ENCODE data around the gene KCNC3.
A peak's percentile ranks its signal among the peaks of the same experiment; 100 is the strongest.

Gene KCNC3

GRCh38 chr19:50329146-50329925 lies at the start of gene KCNC3:
Gene KCNC3, minus strand, starts transcription at chr19:50329377. Its CDS starts 295 bp downstream, at chr19:50329082.
- peak; percentile 92 for DNase-seq

GRCh38 chr19:50378863-50379236 lies 49.7 kb upstream of the KCNC3 start:
- DNase-seq = no peak

- no peak for DNase-seq
Measured at GRCh38 chr19:50378169-50378862, 49.1 kb upstream of the KCNC3 start.

- DNase-seq = no peak
Measured at GRCh38 chr19:50377517-50377916, 48.3 kb upstream of the KCNC3 start.

GRCh38 chr19:50377051-50377461 lies 47.9 kb upstream of the KCNC3 start:
- DNase-seq = peak; percentile 59

- peak; percentile 94 for DNase-seq
Measured at GRCh38 chr19:50376166-50377050, 47.2 kb upstream of the KCNC3 start, which contains the start of gene NR1H2. Gene NR1H2, plus strand, starts transcription at chr19:50376457. Its CDS starts 1,149 bp downstream, at chr19:50377606.

- no peak for DNase-seq
Measured at GRCh38 chr19:50371914-50372475, 42.8 kb upstream of the KCNC3 start.

- DNase-seq = peak; percentile 75
Measured at GRCh38 chr19:50368649-50369570, 39.7 kb upstream of the KCNC3 start.

GRCh38 chr19:50365434-50366306 lies 36.5 kb upstream of the KCNC3 start, which contains the start of gene NAPSA:
Gene NAPSA, minus strand, starts transcription at chr19:50365639. Its CDS starts 18 bp downstream, at chr19:50365621.
- DNase-seq = no peak

- DNase-seq = no peak
Measured at GRCh38 chr19:50362656-50363424, 33.7 kb upstream of the KCNC3 start.

GRCh38 chr19:50362030-50362412 lies 32.8 kb upstream of the KCNC3 start:
- DNase-seq = no peak

- no peak for DNase-seq
Measured at GRCh38 chr19:50361290-50362029, 32.3 kb upstream of the KCNC3 start.

- no peak for DNase-seq
Measured at GRCh38 chr19:50359328-50359818, 30.2 kb upstream of the KCNC3 start.

- peak; percentile 71 for DNase-seq
Measured at GRCh38 chr19:50358483-50359327, 29.5 kb upstream of the KCNC3 start.

GRCh38 chr19:50357178-50358100 lies 28.3 kb upstream of the KCNC3 start:
- peak; percentile 90 for DNase-seq

- DNase-seq = no peak
Measured at GRCh38 chr19:50356691-50357177, 27.6 kb upstream of the KCNC3 start.

All from activated T-cell treated with anti-CD3 and anti-CD28 coated beads for 4 hours (primary cell).